ENCODE measurements around the gene SLC2A11. TPM values are rescaled to one million over a fixed set of nuclear protein-coding genes. Genes with fewer than 3 reads are reported as not detected.
A peak's percentile ranks its signal among the peaks of the same experiment; 100 is the strongest.

The SLC2A11 gene
- total and polyA plus RNA-seq, 4 donors = 3.4 to 9.0 (median 4.3) TPM

DNA sequence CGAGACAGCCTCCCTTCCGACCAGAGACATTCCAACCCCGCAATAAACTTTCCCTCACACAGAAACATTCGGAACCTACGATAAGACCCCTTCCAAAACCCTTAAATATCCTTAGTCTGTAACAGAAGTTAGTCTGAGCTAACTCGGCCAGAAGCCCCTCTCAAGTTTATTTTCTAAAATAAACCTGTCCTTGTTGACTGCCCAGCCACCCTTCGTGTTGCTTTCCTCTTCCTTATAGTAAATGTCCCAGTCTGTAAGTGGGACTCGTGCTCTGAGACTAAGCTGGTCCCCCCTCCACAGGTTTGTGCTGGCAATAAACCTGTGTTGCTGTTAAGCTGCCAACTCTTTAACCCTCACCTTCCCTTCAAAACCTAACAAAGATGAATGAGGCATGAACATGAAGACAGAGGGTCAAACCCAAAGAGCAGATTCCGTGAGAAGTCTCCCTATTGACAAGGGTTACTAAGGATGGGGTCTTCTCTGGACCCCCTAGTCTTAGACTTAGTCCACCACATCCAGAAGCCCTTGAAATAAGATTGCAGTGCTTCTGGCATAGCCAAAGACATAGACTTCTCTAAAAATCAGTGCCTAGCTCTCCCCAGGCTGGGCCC is 54.7 kb downstream of the SLC2A11 start (continued):
- TF ChIP-seq, protein P1, sequence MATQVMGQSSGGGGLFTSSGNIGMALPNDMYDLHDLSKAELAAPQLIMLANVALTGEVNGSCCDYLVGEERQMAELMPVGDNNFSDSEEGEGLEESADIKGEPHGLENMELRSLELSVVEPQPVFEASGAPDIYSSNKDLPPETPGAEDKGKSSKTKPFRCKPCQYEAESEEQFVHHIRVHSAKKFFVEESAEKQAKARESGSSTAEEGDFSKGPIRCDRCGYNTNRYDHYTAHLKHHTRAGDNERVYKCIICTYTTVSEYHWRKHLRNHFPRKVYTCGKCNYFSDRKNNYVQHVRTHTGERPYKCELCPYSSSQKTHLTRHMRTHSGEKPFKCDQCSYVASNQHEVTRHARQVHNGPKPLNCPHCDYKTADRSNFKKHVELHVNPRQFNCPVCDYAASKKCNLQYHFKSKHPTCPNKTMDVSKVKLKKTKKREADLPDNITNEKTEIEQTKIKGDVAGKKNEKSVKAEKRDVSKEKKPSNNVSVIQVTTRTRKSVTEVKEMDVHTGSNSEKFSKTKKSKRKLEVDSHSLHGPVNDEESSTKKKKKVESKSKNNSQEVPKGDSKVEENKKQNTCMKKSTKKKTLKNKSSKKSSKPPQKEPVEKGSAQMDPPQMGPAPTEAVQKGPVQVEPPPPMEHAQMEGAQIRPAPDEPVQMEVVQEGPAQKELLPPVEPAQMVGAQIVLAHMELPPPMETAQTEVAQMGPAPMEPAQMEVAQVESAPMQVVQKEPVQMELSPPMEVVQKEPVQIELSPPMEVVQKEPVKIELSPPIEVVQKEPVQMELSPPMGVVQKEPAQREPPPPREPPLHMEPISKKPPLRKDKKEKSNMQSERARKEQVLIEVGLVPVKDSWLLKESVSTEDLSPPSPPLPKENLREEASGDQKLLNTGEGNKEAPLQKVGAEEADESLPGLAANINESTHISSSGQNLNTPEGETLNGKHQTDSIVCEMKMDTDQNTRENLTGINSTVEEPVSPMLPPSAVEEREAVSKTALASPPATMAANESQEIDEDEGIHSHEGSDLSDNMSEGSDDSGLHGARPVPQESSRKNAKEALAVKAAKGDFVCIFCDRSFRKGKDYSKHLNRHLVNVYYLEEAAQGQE (IDR thresholded peaks at IDR 0.05) = no peak
- no peak for TF ChIP-seq ATF3 (IDR thresholded peaks at IDR 0.05)

- Histone ChIP-seq H3K9ac (ENCODE audit: low read depth in 1 of 2, low read length in 2 of 2) (peak overlapping the region; percentile 45 to 73), H3K36me3 (ENCODE audit: control insufficient read depth in 4 of 4, insufficient read depth in 3 of 4, low read depth in 1 of 4, low read length in 3 of 4) (no peaks in the 10 kb centered on the region), H3K9me3 (ENCODE audit: control insufficient read depth in 4 of 4, low read length in 3 of 4) (no peaks in the 10 kb centered on the region), H3K27me3 (ENCODE audit: control insufficient read depth in 4 of 4, insufficient read depth in 4 of 4, low read length in 3 of 4) (no peaks in the 10 kb centered on the region), H3K4me3 (ENCODE audit: low read depth in 1 of 3, low read length in 3 of 3) (peak overlapping the region; percentile 45 to 62 (median 58)), H3K27ac (ENCODE audit: low read depth in 1 of 2, low read length in 2 of 2) (peak overlapping the region; percentile 72 to 79), H3K4me1 (ENCODE audit: control insufficient read depth in 4 of 4, insufficient read depth in 4 of 4, low read length in 3 of 4) (peaks cover 0 to 23% (median 6%) of the 10 kb centered on the region in 4 donors)
- no peak for DNase-seq (ENCODE audit: low spot score)
- TF ChIP-seq ATF3 (IDR thresholded peaks at IDR 0.05) = no peak
- TF ChIP-seq TAF1 (conservative IDR thresholded peaks at IDR 0.05) = no peak
- TF ChIP-seq HNF4A (conservative IDR thresholded peaks at IDR 0.05) = no peak
- TF ChIP-seq SP1 (IDR thresholded peaks at IDR 0.05) = no peak
- no peak for TF ChIP-seq JUND (IDR thresholded peaks at IDR 0.05)
- TF ChIP-seq RXRA (IDR thresholded peaks at IDR 0.05) = no peak
- TF ChIP-seq, protein P1 (IDR thresholded peaks at IDR 0.05) = no peak
- TF ChIP-seq RAD21 (IDR thresholded peaks at IDR 0.05) = no peak
- no peak for TF ChIP-seq FOXA1 (IDR thresholded peaks at IDR 0.05)
- 5% methylated on average over 1 of the region's 1 CpG for WGBS
These were observed 55.6 kb downstream of the SLC2A11 start for GRCh38 chr22:23913306-23913660.

- WGBS = 1% methylated on average over 44 of the region's 44 CpGs
- TF ChIP-seq SP1 (IDR thresholded peaks at IDR 0.05) (peak; percentile 79), HNF4G (IDR thresholded peaks at IDR 0.05) (peak; percentile 19), GABPA (IDR thresholded peaks at IDR 0.05 in 1 of 2, conservative IDR thresholded peaks at IDR 0.05 in 1 of 2) (peak; percentile 63 to 85), TAF1 (conservative IDR thresholded peaks at IDR 0.05) (no peak), FOXA1 (IDR thresholded peaks at IDR 0.05) (peak; percentile 46), RAD21 (IDR thresholded peaks at IDR 0.05) (peak in 1 of 2 donors; percentile 32), ZBTB33 (IDR thresholded peaks at IDR 0.05) (no peak), HNF4A (conservative IDR thresholded peaks at IDR 0.05) (peak in 1 of 2 donors; percentile 28), JUND (IDR thresholded peaks at IDR 0.05) (no peak), NR2F2 (IDR thresholded peaks at IDR 0.05) (no peak), YY1 (IDR thresholded peaks at IDR 0.05) (peak; percentile 72), MAX (IDR thresholded peaks at IDR 0.05) (peak; percentile 88)
- TF ChIP-seq, protein P2, sequence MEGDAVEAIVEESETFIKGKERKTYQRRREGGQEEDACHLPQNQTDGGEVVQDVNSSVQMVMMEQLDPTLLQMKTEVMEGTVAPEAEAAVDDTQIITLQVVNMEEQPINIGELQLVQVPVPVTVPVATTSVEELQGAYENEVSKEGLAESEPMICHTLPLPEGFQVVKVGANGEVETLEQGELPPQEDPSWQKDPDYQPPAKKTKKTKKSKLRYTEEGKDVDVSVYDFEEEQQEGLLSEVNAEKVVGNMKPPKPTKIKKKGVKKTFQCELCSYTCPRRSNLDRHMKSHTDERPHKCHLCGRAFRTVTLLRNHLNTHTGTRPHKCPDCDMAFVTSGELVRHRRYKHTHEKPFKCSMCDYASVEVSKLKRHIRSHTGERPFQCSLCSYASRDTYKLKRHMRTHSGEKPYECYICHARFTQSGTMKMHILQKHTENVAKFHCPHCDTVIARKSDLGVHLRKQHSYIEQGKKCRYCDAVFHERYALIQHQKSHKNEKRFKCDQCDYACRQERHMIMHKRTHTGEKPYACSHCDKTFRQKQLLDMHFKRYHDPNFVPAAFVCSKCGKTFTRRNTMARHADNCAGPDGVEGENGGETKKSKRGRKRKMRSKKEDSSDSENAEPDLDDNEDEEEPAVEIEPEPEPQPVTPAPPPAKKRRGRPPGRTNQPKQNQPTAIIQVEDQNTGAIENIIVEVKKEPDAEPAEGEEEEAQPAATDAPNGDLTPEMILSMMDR (IDR thresholded peaks at IDR 0.05; ENCODE audit: low read depth, low read length, missing input control) = no peak
These were observed 56.1 kb downstream of the SLC2A11 start for GRCh38 chr22:23913661-23914353.

More at GRCh38 chr22:23913661-23914353, 56.1 kb downstream of the SLC2A11 start:
- Histone ChIP-seq H3K4me1 (ENCODE audit: control insufficient read depth in 4 of 4, insufficient read depth in 4 of 4, low read length in 3 of 4) (peaks cover 0 to 23% (median 5%) of the 10 kb centered on the region in 4 donors), H3K36me3 (ENCODE audit: control insufficient read depth in 4 of 4, insufficient read depth in 3 of 4, low read depth in 1 of 4, low read length in 3 of 4) (peaks cover 0 to 2% (median 0%) of the 10 kb centered on the region in 4 donors), H3K4me3 (ENCODE audit: low read depth in 1 of 3, low read length in 3 of 3) (peak overlapping the region; percentile 45 to 62 (median 58)), H3K27me3 (ENCODE audit: control insufficient read depth in 4 of 4, insufficient read depth in 4 of 4, low read length in 3 of 4) (no peaks in the 10 kb centered on the region), H3K9me3 (ENCODE audit: control insufficient read depth in 4 of 4, low read length in 3 of 4) (no peaks in the 10 kb centered on the region), H3K9ac (ENCODE audit: low read depth in 1 of 2, low read length in 2 of 2) (peak overlapping the region; percentile 45 to 73), H3K27ac (ENCODE audit: low read depth in 1 of 2, low read length in 2 of 2) (peak overlapping the region; percentile 72 to 79)
- DNase-seq (ENCODE audit: low spot score) = peak; percentile 98

Measured in liver (tissue), 9 donors.